ENCODE measurements around the gene LSR.

DNA sequence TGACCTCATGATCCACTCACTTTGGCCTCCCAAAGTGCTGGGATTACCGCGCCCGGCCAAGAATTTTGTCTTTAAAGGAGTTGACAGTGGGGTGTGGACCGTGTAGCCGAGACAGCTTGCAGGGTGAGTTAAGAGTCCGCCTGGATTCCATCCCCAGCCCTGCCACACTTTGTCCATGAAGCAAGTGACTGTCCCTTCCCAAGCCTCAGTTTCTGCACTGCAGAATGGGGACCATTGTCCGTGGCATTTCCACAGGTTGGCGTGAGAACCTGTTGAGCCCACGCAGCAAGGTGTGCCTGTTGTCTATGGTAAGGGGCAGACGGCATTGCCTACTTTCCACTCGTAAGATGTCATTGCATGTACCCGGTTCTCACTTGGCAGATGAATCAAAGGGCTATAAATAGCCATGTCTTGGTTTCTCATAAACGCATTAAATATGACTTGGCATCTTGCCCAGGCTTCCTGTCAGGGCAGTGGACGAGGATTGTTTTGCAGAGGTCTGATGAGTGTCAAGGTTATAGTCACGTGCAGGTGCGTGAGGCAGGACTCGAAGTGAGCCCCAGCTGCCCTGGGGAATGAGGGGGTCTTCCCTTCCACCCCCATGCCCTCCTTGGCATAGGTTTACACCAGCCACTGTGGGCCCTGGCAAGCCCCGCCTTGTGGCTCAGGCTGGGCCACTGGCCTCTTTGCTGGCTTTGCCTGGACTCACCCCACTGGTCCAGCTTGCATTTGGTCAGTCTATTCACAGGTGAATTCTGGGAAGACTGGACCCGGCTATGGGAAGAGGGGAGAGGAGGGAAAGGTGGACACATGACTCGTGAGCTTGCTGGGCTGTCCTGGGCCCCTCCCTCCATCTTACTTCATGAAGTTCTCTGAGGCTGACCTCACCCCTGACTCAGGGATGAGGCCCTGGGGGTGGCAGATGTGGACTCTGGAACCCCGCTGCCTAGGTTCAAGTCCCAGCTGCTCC lies 34.9 kb upstream of the LSR start:
- TF ChIP-seq, protein P1, sequence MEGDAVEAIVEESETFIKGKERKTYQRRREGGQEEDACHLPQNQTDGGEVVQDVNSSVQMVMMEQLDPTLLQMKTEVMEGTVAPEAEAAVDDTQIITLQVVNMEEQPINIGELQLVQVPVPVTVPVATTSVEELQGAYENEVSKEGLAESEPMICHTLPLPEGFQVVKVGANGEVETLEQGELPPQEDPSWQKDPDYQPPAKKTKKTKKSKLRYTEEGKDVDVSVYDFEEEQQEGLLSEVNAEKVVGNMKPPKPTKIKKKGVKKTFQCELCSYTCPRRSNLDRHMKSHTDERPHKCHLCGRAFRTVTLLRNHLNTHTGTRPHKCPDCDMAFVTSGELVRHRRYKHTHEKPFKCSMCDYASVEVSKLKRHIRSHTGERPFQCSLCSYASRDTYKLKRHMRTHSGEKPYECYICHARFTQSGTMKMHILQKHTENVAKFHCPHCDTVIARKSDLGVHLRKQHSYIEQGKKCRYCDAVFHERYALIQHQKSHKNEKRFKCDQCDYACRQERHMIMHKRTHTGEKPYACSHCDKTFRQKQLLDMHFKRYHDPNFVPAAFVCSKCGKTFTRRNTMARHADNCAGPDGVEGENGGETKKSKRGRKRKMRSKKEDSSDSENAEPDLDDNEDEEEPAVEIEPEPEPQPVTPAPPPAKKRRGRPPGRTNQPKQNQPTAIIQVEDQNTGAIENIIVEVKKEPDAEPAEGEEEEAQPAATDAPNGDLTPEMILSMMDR (IDR thresholded peaks at IDR 0.05; ENCODE audit: low read length) = no peak
- no peak for TF ChIP-seq EZH2 (IDR thresholded peaks at IDR 0.05; ENCODE audit: borderline replicate concordance, low read length)
